NB4 (cell line): ENCODE measurements around the gene ILK.

Source experiments
- CTCF ChIP-seq: IDR thresholded peaks from one replicate; pipeline ENCODE4 v1.5.1; 2012; ENCODE audit warnings: low read depth, low read length
- MAX ChIP-seq: IDR thresholded peaks from 2 replicates; pipeline ENCODE4 v1.6.1; 2011; ENCODE audit warnings: low read depth, low read length
- MYC ChIP-seq: IDR thresholded peaks from 2 replicates; pipeline ENCODE4 v1.6.1; 2011; ENCODE audit warnings: low read depth, low read length
- POLR2A ChIP-seq: IDR thresholded peaks from 2 replicates; pipeline ENCODE4 v1.6.1; 2011; ENCODE audit warnings: mild to moderate bottlenecking; ENCODE audit not compliant: insufficient read length; ENCODE audit errors: extremely low read depth

GRCh38 chr11:6632116-6633073 lies 28.8 kb downstream of the ILK start:
- TF ChIP-seq POLR2A = no peak
- no peak for TF ChIP-seq CTCF
- TF ChIP-seq MYC = no peak
- no peak for TF ChIP-seq MAX
